HL-60 (cell line): Measurements from ENCODE around the gene P4HA2.

Source experiments
- CTCF ChIP-seq: IDR thresholded peaks from one replicate; pipeline ENCODE4 v1.5.1; 2011; ENCODE audit warnings: low read length, control low read depth, inconsistent platforms; ENCODE audit not compliant: insufficient read depth
- GABPA ChIP-seq: IDR thresholded peaks from 2 replicates; pipeline ENCODE4 v1.6.1; 2012; ENCODE audit warnings: low read depth
- POLR2AphosphoS5 ChIP-seq: IDR thresholded peaks from 2 replicates; pipeline ENCODE4 v1.6.1; 2012; ENCODE audit warnings: low read depth

GRCh38 chr5:132213666-132214065 lies 14.0 kb downstream of the P4HA2 start:
- TF ChIP-seq CTCF: no peak
- no peak for TF ChIP-seq GABPA
- TF ChIP-seq POLR2AphosphoS5: no peak
